WTC11 (cell line): ENCODE measurements around the gene PTPRN2. TPM values are rescaled to one million over a fixed set of nuclear protein-coding genes. Genes with fewer than 3 reads are reported as not detected.

ENCODE experiments used
- ATAC-seq: fragments of 200-7000 bp; cut with Tn5 transposase; 2 replicates; pipeline ENCODE4 v1.10.0; 2021; ENCODE audit warnings: mild to moderate bottlenecking, moderate library complexity
- CTCF ChIA-PET: fragments of 300-600 bp; sonication (Branson Sonifier 250); formaldehyde crosslinking; loops from one replicate; lab custom pipeline; 2021; ENCODE audit warnings: antibody characterized with exemption; lab: Charles Lee
- POLR2A ChIA-PET: fragments of 350-600 bp; sonication (Branson Sonifier 250); formaldehyde crosslinking; loops from one replicate; lab custom pipeline; 2021; ENCODE audit warnings: antibody characterized with exemption; lab: Charles Lee
- DNase-seq: peaks from one replicate; pipeline ENCODE4 v3.0.0; 2021; ENCODE audit warnings: low spot score
- H3K27ac Mint-ChIP-seq: 2 replicates; pipeline ENCODE4 v1.8.0; 2021; ENCODE audit warnings: mixed read lengths
- H3K27me3 Mint-ChIP-seq: 2 replicates; pipeline ENCODE4 v1.8.0; 2021; ENCODE audit warnings: low read depth, mild to moderate bottlenecking, moderate library complexity, mixed read lengths
- H3K36me3 Mint-ChIP-seq: 2 replicates; pipeline ENCODE4 v1.8.0; 2021; ENCODE audit warnings: mixed read lengths
- H3K4me1 Mint-ChIP-seq: 2 replicates; pipeline ENCODE4 v1.8.0; 2022; ENCODE audit warnings: mixed read lengths
- H3K4me3 Mint-ChIP-seq: 2 replicates; pipeline ENCODE4 v1.8.0; 2021; ENCODE audit warnings: mild to moderate bottlenecking, moderate library complexity, mixed read lengths
- H3K9me3 Mint-ChIP-seq: 2 replicates; pipeline ENCODE4 v1.8.0; 2021; ENCODE audit warnings: mixed read lengths
- ATF1 ChIP-seq: sonication (generic); formaldehyde crosslinking; IDR thresholded peaks from 2 replicates; pipeline ENCODE4 v1.8.1; 2023; ENCODE audit warnings: mild to moderate bottlenecking, moderate library complexity, missing genetic modification reagents
- EMX1 ChIP-seq: fragments of 250-450 bp; sonication (Bioruptor Pico); IDR thresholded peaks from 2 replicates; pipeline ENCODE4 v1.8.0; 2021; ENCODE audit warnings: mild to moderate bottlenecking
- MYBL2 ChIP-seq: sonication (generic); formaldehyde crosslinking; IDR thresholded peaks from 2 replicates; pipeline ENCODE4 v1.8.1; 2023; ENCODE audit warnings: mild to moderate bottlenecking, moderate library complexity, missing genetic modification reagents
- NFATC4 ChIP-seq: fragments of 250-450 bp; sonication (Bioruptor Pico); IDR thresholded peaks from 2 replicates; pipeline ENCODE4 v1.9.0; 2021; ENCODE audit warnings: mild to moderate bottlenecking
- NR2C2 ChIP-seq: sonication (generic); formaldehyde crosslinking; IDR thresholded peaks from 2 replicates; pipeline ENCODE4 v1.8.0; 2022; ENCODE audit warnings: mild to moderate bottlenecking, missing genetic modification reagents
- SMAD4 ChIP-seq: sonication (generic); formaldehyde crosslinking; IDR thresholded peaks from 2 replicates; pipeline ENCODE4 v1.8.0; 2022; ENCODE audit warnings: mild to moderate bottlenecking, missing genetic modification reagents
- SP1 ChIP-seq: sonication (generic); formaldehyde crosslinking; conservative IDR thresholded peaks from 2 replicates; pipeline ENCODE4 v1.8.1; 2022; ENCODE audit warnings: missing genetic modification reagents
- TEAD4 ChIP-seq: sonication (generic); formaldehyde crosslinking; IDR thresholded peaks from 2 replicates; pipeline ENCODE4 v1.8.0; 2022; ENCODE audit warnings: mild to moderate bottlenecking, missing genetic modification reagents
- ZNF121 ChIP-seq: sonication (generic); formaldehyde crosslinking; IDR thresholded peaks from 2 replicates; pipeline ENCODE4 v1.8.0; 2023; ENCODE audit warnings: missing genetic modification reagents
- ZNF138 ChIP-seq: sonication (generic); formaldehyde crosslinking; conservative IDR thresholded peaks from 2 replicates; pipeline ENCODE4 v1.8.1; 2022; ENCODE audit warnings: mild to moderate bottlenecking, moderate library complexity, missing genetic modification reagents
- ZNF263 ChIP-seq: sonication (generic); formaldehyde crosslinking; IDR thresholded peaks from 2 replicates; pipeline ENCODE4 v1.8.1; 2022; ENCODE audit warnings: low read depth, mild to moderate bottlenecking, moderate library complexity, missing genetic modification reagents
- total RNA-seq: library from RNA; stranded (reverse); gene quantifications from 3 replicates; pipeline ENCODE4 v1.2.3, GENCODE V29; 2021
- TF ChIP-seq, protein P1 (sequence below): fragments of 250-450 bp; sonication (Bioruptor Pico); IDR thresholded peaks from 2 replicates; pipeline ENCODE4 v1.9.0; 2021; ENCODE audit warnings: moderate library complexity, mild to moderate bottlenecking, inconsistent platforms, borderline replicate concordance
- TF ChIP-seq, protein P2 (sequence below): sonication (generic); formaldehyde crosslinking; IDR thresholded peaks from 2 replicates; pipeline ENCODE4 v1.8.1; 2022; ENCODE audit warnings: mild to moderate bottlenecking, moderate library complexity, missing genetic modification reagents
- TF ChIP-seq, protein P3 (sequence below): sonication (generic); formaldehyde crosslinking; IDR thresholded peaks from 2 replicates; pipeline ENCODE4 v1.8.0; 2023; ENCODE audit warnings: missing genetic modification reagents
- TF ChIP-seq, protein P4 (sequence below): sonication (generic); formaldehyde crosslinking; IDR thresholded peaks from 2 replicates; pipeline ENCODE4 v1.8.1; 2023; ENCODE audit warnings: mild to moderate bottlenecking, missing genetic modification reagents
- TF ChIP-seq, protein P5 (sequence below): sonication (generic); formaldehyde crosslinking; IDR thresholded peaks from 2 replicates; pipeline ENCODE4 v1.8.0; 2022; ENCODE audit warnings: mild to moderate bottlenecking, missing genetic modification reagents
- TF ChIP-seq, protein P6 (sequence below): sonication (generic); formaldehyde crosslinking; IDR thresholded peaks from 2 replicates; pipeline ENCODE4 v1.8.0; 2022; ENCODE audit warnings: mild to moderate bottlenecking, missing genetic modification reagents
- TF ChIP-seq, protein P7 (sequence below): sonication (generic); formaldehyde crosslinking; IDR thresholded peaks from 2 replicates; pipeline ENCODE4 v1.8.1; 2023; ENCODE audit warnings: mild to moderate bottlenecking, missing genetic modification reagents, moderate library complexity
- TF ChIP-seq, protein P8 (sequence below): fragments of 250-450 bp; sonication (Bioruptor Pico); IDR thresholded peaks from 2 replicates; pipeline ENCODE4 v1.9.0; 2021; ENCODE audit warnings: mild to moderate bottlenecking
- TF ChIP-seq, protein P9 (sequence below): fragments of 250-450 bp; sonication (Bioruptor Pico); conservative IDR thresholded peaks from 2 replicates; pipeline ENCODE4 v1.9.0; 2021; ENCODE audit warnings: mild to moderate bottlenecking
- TF ChIP-seq, protein P10 (sequence below): sonication (generic); formaldehyde crosslinking; IDR thresholded peaks from 2 replicates; pipeline ENCODE4 v1.8.0; 2022; ENCODE audit warnings: mild to moderate bottlenecking, missing genetic modification reagents

Gene PTPRN2
- total RNA-seq, 1 experiment from 2014 or later = 4.7 TPM

DNA sequence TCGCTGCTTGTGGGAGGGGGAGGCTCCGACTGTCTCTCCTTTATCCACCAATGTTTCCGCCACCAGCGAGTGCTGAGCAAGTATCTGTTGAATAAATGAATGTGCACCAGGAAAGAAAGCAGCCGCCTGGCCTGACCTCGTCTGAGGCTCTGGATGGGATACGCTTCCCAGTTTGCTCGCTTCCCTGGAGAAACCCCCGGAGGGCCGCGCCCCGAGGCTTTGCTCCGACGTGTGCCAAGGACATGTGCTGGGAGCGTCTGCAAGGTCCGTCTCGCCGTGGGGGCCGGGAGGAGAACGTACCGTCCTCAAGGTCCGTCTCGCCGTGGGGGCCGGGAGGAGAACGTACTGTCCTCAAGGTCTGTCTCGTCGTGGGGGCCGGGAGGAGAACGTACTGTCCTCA is 714.4 kb downstream of the PTPRN2 start (continued):
- TF ChIP-seq, protein P1, sequence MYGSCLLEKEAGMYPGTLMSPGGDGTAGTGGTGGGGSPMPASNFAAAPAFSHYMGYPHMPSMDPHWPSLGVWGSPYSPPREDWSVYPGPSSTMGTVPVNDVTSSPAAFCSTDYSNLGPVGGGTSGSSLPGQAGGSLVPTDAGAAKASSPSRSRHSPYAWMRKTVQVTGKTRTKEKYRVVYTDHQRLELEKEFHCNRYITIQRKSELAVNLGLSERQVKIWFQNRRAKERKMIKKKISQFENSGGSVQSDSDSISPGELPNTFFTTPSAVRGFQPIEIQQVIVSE (CRISPR knock-in tag) = no peak
- TF ChIP-seq, protein P2, sequence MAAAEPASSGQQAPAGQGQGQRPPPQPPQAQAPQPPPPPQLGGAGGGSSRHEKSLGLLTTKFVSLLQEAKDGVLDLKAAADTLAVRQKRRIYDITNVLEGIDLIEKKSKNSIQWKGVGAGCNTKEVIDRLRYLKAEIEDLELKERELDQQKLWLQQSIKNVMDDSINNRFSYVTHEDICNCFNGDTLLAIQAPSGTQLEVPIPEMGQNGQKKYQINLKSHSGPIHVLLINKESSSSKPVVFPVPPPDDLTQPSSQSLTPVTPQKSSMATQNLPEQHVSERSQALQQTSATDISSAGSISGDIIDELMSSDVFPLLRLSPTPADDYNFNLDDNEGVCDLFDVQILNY = no peak
- TF ChIP-seq ATF1 (CRISPR knock-in tag) (no peak), MYBL2 (CRISPR knock-in tag) (no peak)
- TF ChIP-seq, protein P3, sequence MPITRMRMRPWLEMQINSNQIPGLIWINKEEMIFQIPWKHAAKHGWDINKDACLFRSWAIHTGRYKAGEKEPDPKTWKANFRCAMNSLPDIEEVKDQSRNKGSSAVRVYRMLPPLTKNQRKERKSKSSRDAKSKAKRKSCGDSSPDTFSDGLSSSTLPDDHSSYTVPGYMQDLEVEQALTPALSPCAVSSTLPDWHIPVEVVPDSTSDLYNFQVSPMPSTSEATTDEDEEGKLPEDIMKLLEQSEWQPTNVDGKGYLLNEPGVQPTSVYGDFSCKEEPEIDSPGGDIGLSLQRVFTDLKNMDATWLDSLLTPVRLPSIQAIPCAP (CRISPR knock-in tag) = no peak

DNA sequence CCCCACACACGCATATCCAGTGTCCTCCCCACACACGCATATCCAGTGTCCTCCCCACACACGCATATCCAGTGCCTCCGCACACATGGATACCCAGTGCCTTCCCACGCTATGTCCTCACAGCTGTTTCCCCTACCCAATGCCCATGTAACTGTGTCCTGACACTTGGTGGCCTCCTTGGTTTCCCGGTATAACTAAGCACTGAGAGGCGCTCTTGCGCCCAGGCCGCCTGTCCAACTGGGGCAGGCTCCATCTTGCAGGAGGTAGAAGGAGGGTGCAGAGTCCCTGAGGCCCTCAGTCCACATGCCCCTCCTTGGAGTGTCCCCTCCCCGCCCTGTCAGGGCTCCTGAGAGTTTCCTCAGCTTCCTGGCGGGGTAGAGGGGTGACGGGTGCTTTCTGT is 715.2 kb downstream of the PTPRN2 start:
- ATAC-seq = no peak
- Mint-ChIP-seq H3K4me3 (no peak overlapping the region), H3K27ac (no peak overlapping the region)
- CTCF ChIA-PET = no interaction called here
- TF ChIP-seq EMX1 (CRISPR knock-in tag) (no peak), NFATC4 (CRISPR knock-in tag) (no peak), TEAD4 (CRISPR knock-in tag) (no peak), NR2C2 (CRISPR knock-in tag) (no peak), ZNF121 (CRISPR knock-in tag) (no peak), ZNF138 (no peak), MYBL2 (CRISPR knock-in tag) (no peak), SP1 (CRISPR knock-in tag) (no peak), SMAD4 (CRISPR knock-in tag) (no peak), ZNF263 (CRISPR knock-in tag) (no peak)
- TF ChIP-seq, protein P2 = no peak
- TF ChIP-seq, protein P4, sequence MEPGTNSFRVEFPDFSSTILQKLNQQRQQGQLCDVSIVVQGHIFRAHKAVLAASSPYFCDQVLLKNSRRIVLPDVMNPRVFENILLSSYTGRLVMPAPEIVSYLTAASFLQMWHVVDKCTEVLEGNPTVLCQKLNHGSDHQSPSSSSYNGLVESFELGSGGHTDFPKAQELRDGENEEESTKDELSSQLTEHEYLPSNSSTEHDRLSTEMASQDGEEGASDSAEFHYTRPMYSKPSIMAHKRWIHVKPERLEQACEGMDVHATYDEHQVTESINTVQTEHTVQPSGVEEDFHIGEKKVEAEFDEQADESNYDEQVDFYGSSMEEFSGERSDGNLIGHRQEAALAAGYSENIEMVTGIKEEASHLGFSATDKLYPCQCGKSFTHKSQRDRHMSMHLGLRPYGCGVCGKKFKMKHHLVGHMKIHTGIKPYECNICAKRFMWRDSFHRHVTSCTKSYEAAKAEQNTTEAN (CRISPR knock-in tag) = no peak
- TF ChIP-seq, protein P5, sequence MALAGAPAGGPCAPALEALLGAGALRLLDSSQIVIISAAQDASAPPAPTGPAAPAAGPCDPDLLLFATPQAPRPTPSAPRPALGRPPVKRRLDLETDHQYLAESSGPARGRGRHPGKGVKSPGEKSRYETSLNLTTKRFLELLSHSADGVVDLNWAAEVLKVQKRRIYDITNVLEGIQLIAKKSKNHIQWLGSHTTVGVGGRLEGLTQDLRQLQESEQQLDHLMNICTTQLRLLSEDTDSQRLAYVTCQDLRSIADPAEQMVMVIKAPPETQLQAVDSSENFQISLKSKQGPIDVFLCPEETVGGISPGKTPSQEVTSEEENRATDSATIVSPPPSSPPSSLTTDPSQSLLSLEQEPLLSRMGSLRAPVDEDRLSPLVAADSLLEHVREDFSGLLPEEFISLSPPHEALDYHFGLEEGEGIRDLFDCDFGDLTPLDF (CRISPR knock-in tag) = no peak
- TF ChIP-seq, protein P6, sequence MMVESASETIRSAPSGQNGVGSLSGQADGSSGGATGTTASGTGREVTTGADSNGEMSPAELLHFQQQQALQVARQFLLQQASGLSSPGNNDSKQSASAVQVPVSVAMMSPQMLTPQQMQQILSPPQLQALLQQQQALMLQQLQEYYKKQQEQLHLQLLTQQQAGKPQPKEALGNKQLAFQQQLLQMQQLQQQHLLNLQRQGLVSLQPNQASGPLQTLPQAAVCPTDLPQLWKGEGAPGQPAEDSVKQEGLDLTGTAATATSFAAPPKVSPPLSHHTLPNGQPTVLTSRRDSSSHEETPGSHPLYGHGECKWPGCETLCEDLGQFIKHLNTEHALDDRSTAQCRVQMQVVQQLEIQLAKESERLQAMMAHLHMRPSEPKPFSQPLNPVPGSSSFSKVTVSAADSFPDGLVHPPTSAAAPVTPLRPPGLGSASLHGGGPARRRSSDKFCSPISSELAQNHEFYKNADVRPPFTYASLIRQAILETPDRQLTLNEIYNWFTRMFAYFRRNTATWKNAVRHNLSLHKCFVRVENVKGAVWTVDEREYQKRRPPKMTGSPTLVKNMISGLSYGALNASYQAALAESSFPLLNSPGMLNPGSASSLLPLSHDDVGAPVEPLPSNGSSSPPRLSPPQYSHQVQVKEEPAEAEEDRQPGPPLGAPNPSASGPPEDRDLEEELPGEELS (CRISPR knock-in tag) = no peak
- TF ChIP-seq, protein P7, sequence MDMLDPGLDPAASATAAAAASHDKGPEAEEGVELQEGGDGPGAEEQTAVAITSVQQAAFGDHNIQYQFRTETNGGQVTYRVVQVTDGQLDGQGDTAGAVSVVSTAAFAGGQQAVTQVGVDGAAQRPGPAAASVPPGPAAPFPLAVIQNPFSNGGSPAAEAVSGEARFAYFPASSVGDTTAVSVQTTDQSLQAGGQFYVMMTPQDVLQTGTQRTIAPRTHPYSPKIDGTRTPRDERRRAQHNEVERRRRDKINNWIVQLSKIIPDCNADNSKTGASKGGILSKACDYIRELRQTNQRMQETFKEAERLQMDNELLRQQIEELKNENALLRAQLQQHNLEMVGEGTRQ (CRISPR knock-in tag) = no peak
- TF ChIP-seq, protein P8, sequence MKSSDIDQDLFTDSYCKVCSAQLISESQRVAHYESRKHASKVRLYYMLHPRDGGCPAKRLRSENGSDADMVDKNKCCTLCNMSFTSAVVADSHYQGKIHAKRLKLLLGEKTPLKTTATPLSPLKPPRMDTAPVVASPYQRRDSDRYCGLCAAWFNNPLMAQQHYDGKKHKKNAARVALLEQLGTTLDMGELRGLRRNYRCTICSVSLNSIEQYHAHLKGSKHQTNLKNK = no peak
- TF ChIP-seq, protein P9, sequence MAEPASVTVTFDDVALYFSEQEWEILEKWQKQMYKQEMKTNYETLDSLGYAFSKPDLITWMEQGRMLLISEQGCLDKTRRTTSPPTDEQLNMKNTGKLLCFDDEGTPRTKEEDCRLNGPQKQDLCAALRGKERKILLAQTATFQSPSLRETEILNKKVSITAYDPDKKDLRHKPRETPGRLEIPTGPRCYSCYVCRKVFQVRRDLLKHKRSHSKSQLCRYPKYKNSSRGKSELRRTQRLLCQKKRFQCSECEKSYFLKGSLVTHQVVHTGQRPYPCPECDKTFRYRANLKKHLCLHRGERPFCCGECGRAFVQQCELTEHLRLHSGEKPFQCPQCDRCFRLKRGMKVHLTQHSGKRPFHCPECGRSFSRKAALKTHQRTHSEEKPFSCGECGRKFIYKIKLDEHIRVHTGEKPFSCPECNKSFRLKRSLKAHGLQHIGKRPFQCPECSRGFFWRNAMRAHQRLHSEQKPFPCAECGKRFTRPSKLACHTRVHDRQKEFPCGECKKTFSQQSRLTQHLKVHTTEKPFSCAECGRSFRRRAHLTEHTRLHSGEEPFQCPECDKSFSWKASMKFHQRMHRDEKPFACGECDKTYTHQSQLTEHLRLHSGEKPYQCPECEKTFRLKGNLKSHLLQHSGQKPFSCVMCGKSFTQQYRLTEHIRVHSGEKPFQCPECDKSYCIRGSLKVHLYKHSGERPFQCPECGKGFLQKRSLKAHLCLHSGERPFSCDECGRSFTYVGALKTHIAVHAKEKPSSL (CRISPR knock-in tag) = no peak
- TF ChIP-seq, protein P10, sequence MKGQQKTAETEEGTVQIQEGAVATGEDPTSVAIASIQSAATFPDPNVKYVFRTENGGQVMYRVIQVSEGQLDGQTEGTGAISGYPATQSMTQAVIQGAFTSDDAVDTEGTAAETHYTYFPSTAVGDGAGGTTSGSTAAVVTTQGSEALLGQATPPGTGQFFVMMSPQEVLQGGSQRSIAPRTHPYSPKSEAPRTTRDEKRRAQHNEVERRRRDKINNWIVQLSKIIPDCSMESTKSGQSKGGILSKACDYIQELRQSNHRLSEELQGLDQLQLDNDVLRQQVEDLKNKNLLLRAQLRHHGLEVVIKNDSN (CRISPR knock-in tag) = no peak
- TF ChIP-seq, all 79 proteins: peak for 0
- POLR2A ChIA-PET = no interaction called here
- H3K27me3 Mint-ChIP-seq = peaks cover 10% of the 10 kb centered on the region
- H3K9me3 Mint-ChIP-seq = peaks cover 38% of the 10 kb centered on the region
- DNase-seq = no peak
- H3K4me1 Mint-ChIP-seq = peaks cover 4% of the 10 kb centered on the region
- peaks cover 40% of the 10 kb centered on the region for H3K36me3 Mint-ChIP-seq
